ENCODE measurements around the gene PLCH1. TPM values are rescaled to one million over a fixed set of nuclear protein-coding genes. Genes with fewer than 3 reads are reported as not detected.

PLCH1 gene
- total RNA-seq, 1 experiment from 2014 or later: 3.1 TPM

- no TSS peak for BruUV-seq (replicated peaks)
- intact Hi-C loops (cut with micrococcal nuclease; ENCODE audit: unreplicated experiment): loop anchor here (5.0 kb wide), 1 partner anchor 236 kb away; no protein-coding TSS in a partner anchor
- CTCF ChIA-PET: no interaction called here
- Histone ChIP-seq H3K4me1 (ENCODE audit: insufficient read depth, low read length, poor library complexity, severe bottlenecking) (peaks cover 17% of the 10 kb centered on the region), H3K4me3 (ENCODE audit: low read depth, low read length, poor library complexity, severe bottlenecking) (no peak overlapping the region), H3K9me3 (ENCODE audit: low read depth, low read length, poor library complexity, severe bottlenecking) (no peaks in the 10 kb centered on the region), H3K27ac (ENCODE audit: low read depth, low read length, poor library complexity, severe bottlenecking) (peak overlapping the region; percentile 18), H3K27me3 (replicated peaks; ENCODE audit: insufficient read depth, low read depth, low read length, poor library complexity) (no peaks in the 10 kb centered on the region), H3K36me3 (ENCODE audit: insufficient read depth, low read length, poor library complexity, severe bottlenecking) (no peaks in the 10 kb centered on the region)
- POLR2A ChIA-PET (ENCODE audit: low non-redundant PET): no interaction called here
- DNase-seq (ENCODE audit: low spot score): peak; percentile 88
- no peak for TF ChIP-seq CTCF (conservative IDR thresholded peaks at IDR 0.05; ENCODE audit: low read depth, low read length)
- no peak for TF ChIP-seq EZH2 (IDR thresholded peaks at IDR 0.05; ENCODE audit: borderline replicate concordance, low read depth, low read length, poor library complexity, severe bottlenecking)
Measured at GRCh38 chr3:155598671-155599070, 146.2 kb downstream of the PLCH1 start.

GRCh38 chr3:155596615-155597014 is 148.3 kb downstream of the PLCH1 start:
- Histone ChIP-seq H3K27ac (ENCODE audit: low read depth, low read length, poor library complexity, severe bottlenecking) (no peak overlapping the region), H3K4me3 (ENCODE audit: low read depth, low read length, poor library complexity, severe bottlenecking) (no peak overlapping the region), H3K36me3 (ENCODE audit: insufficient read depth, low read length, poor library complexity, severe bottlenecking) (no peaks in the 10 kb centered on the region), H3K27me3 (replicated peaks; ENCODE audit: insufficient read depth, low read depth, low read length, poor library complexity) (no peaks in the 10 kb centered on the region), H3K9me3 (ENCODE audit: low read depth, low read length, poor library complexity, severe bottlenecking) (no peaks in the 10 kb centered on the region), H3K4me1 (ENCODE audit: insufficient read depth, low read length, poor library complexity, severe bottlenecking) (peaks cover 17% of the 10 kb centered on the region)
- intact Hi-C loops (cut with micrococcal nuclease; ENCODE audit: unreplicated experiment): loop anchor here (5.0 kb wide), 1 partner anchor 234 kb away; no protein-coding TSS in a partner anchor
- no peak for DNase-seq (ENCODE audit: low spot score)
- POLR2A ChIA-PET (ENCODE audit: low non-redundant PET): no interaction called here
- TF ChIP-seq CTCF (conservative IDR thresholded peaks at IDR 0.05; ENCODE audit: low read depth, low read length): no peak
- TF ChIP-seq EZH2 (IDR thresholded peaks at IDR 0.05; ENCODE audit: borderline replicate concordance, low read depth, low read length, poor library complexity, severe bottlenecking): no peak
- BruUV-seq (replicated peaks): no TSS peak
- CTCF ChIA-PET: no interaction called here

GRCh38 chr3:155595371-155595770 is 149.5 kb downstream of the PLCH1 start:
- H3K27me3 ChIP-seq (replicated peaks; ENCODE audit: insufficient read depth, low read depth, low read length, poor library complexity): no peaks in the 10 kb centered on the region
- POLR2A ChIA-PET (ENCODE audit: low non-redundant PET): no interaction called here
- H3K36me3 ChIP-seq (ENCODE audit: insufficient read depth, low read length, poor library complexity, severe bottlenecking): no peaks in the 10 kb centered on the region
- CTCF ChIA-PET: no interaction called here
- no peak overlapping the region for H3K27ac ChIP-seq (ENCODE audit: low read depth, low read length, poor library complexity, severe bottlenecking)
- peaks cover 17% of the 10 kb centered on the region for H3K4me1 ChIP-seq (ENCODE audit: insufficient read depth, low read length, poor library complexity, severe bottlenecking)
- H3K9me3 ChIP-seq (ENCODE audit: low read depth, low read length, poor library complexity, severe bottlenecking): no peaks in the 10 kb centered on the region
- no TSS peak for BruUV-seq (replicated peaks)
- DNase-seq (ENCODE audit: low spot score): no peak
- intact Hi-C loops (cut with micrococcal nuclease; ENCODE audit: unreplicated experiment): loop anchor here (5.0 kb wide), 1 partner anchor 233 kb away; no protein-coding TSS in a partner anchor
- no peak for TF ChIP-seq CTCF (conservative IDR thresholded peaks at IDR 0.05; ENCODE audit: low read depth, low read length)
- TF ChIP-seq EZH2 (IDR thresholded peaks at IDR 0.05; ENCODE audit: borderline replicate concordance, low read depth, low read length, poor library complexity, severe bottlenecking): no peak
- H3K4me3 ChIP-seq (ENCODE audit: low read depth, low read length, poor library complexity, severe bottlenecking): no peak overlapping the region

Measured in A673 (cell line).